TTC549 (cell line): ENCODE results near the gene COX8C.
"Not testable (repeated sequence)": the region's sequence is repeated elsewhere in the genome, so short reads cannot be mapped to it uniquely, and the experiment has no call there.

Source experiments
- FAIRE-seq: peaks from 2 replicates; lab custom pipeline; 2012; peaks lifted over from hg19 to GRCh38; lab: Jason Lieb, UNC

Gene COX8C

DNA sequence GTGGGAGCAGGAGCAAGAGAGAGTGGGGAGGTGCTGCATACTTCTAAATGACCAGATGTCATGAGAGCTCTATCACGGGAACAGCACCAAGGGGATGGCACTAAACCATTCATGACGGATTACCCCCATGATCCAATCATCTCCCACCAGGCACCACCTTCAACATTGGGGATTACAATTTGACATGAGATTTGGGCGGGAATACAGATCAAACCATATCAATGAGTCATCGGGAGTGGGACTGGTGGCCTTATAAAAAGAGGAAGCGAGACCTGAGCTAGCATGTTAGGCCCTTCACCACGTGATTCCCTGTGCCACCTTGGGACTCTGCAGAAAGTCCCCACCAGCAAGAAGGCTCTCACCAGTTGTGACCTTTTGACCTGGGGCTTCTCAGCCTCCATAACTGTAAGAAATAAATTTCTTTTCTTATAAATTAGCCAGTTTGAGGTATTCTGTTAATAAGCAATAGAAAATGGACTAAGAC, 28.7 kb downstream of the COX8C start:
- no peak for FAIRE-seq

DNA sequence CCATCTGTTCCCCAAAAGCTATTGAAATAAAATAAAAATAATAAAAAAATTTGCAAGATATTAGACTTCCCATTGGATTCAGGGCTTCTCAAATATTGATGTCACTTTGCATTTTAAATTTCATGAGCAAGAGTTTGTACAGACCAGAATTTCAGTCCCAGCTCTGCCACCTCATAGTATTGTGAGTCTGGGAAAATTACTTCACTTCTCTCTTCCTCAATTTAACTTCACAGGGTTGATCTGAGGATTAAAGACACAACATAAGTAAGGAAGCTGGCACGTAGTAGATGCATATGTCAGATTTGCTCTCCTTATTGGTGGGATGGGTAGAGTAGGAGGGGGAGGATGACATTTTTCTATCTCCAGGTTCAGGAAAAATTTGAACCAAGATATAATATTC, 32.8 kb downstream of the COX8C start:
- FAIRE-seq = no peak

DNA sequence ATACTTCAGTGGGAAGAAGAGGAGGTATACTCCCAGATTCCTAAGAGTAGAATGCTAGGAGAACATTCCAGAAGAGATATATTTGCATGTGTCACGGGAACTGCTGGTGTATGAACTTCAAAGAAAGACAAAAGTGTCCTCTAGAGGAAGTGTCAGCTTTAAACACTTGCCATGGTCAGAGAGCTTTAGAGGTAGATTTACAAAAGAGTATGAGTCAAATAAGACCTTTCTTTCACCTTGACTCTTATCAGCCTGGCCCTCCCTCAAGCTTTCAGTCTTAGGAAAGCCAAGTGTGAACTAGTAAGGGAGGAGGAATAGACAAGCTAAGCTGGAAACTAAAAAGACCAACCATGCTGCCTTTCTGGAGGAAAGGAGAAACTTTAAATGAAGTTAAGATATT, 34.7 kb downstream of the COX8C start:
- no peak for FAIRE-seq

DNA sequence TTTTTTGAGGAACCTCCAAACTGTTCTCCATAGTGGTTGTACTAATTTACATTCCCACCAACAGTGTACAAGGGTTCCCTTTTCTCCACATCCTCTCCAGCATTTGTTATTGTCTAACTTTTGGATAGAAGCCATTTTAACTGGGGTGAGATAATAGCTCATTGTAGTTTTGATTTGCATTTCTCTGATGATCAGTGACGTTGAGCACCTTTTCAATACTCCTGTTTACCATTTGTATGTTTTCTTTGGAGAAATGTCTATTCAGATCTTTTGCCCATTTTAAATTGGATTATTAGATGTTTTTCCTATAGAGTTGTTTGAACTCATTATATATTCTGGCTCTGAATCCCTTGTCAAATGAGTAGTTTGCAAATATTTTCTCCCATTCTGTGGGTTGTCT, 37.3 kb downstream of the COX8C start:
- FAIRE-seq = not testable (repeated sequence)

DNA sequence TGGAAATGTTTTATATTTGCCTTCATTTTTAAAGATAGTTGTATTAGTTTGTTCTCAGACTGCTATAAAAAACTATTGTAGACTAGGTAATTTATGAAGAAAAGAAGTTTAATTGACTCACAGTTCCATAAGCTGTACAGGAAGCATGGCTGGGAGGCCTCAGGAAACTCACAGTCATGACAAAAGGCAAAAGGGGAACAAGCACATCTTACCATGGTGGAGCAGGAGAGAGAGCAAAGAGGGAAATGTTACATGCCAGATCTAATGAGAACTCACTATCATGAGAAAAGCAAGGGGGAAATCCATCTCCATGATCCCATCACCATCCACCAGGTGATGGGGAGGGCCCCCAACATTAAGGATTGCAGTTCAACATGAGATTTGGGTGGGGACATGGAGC, 48.2 kb downstream of the COX8C start:
- FAIRE-seq = no peak

DNA sequence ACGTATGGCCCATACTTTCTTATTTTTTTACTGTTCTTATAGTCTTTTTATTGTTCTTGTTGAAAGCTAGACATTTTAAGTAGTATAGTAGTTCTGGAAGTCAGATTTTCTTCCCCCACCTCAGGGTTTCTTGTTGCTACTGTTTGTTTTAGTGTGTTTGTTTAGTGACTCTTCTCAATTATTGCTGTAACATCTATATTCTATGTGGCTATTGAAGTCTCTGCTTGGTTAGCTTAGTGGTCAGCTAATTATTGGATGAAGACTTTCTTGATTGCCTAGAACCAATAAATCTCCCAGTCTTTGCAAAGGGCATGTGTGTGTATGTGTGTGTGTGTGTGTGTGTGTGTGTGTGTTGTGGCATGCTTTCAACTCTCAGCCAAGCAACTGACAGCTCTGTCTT, 49.5 kb downstream of the COX8C start:
- FAIRE-seq = no peak
